Measurements from ENCODE around the gene GREB1. TPM values are rescaled to one million over a fixed set of nuclear protein-coding genes. Genes with fewer than 3 reads are reported as not detected.

GREB1 gene
- total and polyA plus RNA-seq, 2 of the 13 experiments (the other 11 are each of a cell fraction or from before 2014, with no cell fraction given), result 31.3 to 61.2 TPM

DNA sequence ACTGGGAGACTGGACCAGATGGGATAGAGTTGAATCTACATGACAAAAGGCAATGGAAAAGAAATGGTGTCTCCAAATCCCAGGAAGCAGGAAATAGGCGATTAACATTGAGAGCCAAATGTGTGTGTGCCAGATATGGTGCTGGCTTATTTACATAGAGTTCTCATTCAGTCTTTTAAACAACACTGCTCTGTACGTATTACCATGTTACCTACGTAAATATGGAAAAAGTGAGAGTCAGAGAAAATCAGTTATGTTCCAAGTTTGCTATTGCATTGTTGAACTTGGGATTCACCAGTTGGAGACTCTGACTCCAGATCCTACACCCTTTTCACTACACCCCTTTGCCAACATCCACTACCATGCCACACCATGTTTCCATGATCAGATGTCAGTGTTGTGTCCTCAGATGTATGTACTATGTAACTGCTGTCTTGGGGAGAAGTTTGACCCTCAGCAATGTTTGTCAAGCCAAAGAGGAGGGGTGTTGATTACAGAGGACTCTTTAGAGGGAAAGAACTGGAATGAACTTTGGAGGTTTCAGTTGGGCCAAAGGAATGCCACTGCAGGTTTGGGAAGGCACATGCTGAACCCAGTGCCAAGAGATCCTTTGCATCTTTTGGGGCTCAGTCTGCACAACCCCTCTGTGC lies 19.6 kb upstream of the GREB1 start (continued):
- TF ChIP-seq ZMYM4 (CRISPR knock-in tag; IDR thresholded peaks at IDR 0.05), result no peak; the same call in 1 of the 2 replicates
- TF ChIP-seq, protein P1, sequence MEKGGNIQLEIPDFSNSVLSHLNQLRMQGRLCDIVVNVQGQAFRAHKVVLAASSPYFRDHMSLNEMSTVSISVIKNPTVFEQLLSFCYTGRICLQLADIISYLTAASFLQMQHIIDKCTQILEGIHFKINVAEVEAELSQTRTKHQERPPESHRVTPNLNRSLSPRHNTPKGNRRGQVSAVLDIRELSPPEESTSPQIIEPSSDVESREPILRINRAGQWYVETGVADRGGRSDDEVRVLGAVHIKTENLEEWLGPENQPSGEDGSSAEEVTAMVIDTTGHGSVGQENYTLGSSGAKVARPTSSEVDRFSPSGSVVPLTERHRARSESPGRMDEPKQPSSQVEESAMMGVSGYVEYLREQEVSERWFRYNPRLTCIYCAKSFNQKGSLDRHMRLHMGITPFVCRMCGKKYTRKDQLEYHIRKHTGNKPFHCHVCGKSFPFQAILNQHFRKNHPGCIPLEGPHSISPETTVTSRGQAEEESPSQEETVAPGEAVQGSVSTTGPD (CRISPR knock-in tag; IDR thresholded peaks at IDR 0.05), result 0 out of 2 replicates have a peak, but pooled peaks have one; percentile 81
- peak; percentile 50; the same call in 1 of the 2 replicates for TF ChIP-seq REPIN1 (CRISPR knock-in tag; IDR thresholded peaks at IDR 0.05; ENCODE audit: borderline replicate concordance, low read depth)
- TF ChIP-seq, protein P2, sequence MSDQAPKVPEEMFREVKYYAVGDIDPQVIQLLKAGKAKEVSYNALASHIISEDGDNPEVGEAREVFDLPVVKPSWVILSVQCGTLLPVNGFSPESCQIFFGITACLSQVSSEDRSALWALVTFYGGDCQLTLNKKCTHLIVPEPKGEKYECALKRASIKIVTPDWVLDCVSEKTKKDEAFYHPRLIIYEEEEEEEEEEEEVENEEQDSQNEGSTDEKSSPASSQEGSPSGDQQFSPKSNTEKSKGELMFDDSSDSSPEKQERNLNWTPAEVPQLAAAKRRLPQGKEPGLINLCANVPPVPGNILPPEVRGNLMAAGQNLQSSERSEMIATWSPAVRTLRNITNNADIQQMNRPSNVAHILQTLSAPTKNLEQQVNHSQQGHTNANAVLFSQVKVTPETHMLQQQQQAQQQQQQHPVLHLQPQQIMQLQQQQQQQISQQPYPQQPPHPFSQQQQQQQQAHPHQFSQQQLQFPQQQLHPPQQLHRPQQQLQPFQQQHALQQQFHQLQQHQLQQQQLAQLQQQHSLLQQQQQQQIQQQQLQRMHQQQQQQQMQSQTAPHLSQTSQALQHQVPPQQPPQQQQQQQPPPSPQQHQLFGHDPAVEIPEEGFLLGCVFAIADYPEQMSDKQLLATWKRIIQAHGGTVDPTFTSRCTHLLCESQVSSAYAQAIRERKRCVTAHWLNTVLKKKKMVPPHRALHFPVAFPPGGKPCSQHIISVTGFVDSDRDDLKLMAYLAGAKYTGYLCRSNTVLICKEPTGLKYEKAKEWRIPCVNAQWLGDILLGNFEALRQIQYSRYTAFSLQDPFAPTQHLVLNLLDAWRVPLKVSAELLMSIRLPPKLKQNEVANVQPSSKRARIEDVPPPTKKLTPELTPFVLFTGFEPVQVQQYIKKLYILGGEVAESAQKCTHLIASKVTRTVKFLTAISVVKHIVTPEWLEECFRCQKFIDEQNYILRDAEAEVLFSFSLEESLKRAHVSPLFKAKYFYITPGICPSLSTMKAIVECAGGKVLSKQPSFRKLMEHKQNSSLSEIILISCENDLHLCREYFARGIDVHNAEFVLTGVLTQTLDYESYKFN (CRISPR knock-in tag; conservative IDR thresholded peaks at IDR 0.05), result peak; percentile 67
- no peak for TF ChIP-seq LCORL (IDR thresholded peaks at IDR 0.05)
- peak; percentile 66 for TF ChIP-seq LCORL (CRISPR knock-in tag; IDR thresholded peaks at IDR 0.05)
- no peak for TF ChIP-seq DR1 (CRISPR knock-in tag; IDR thresholded peaks at IDR 0.05)
- TF ChIP-seq ADNP (CRISPR knock-in tag; IDR thresholded peaks at IDR 0.05), result 0 out of 2 replicates have a peak, but pooled peaks have one; percentile 18
- TF ChIP-seq ZNF570 (CRISPR knock-in tag; IDR thresholded peaks at IDR 0.05; ENCODE audit: borderline replicate concordance), result no peak
- TF ChIP-seq SOX13 (IDR thresholded peaks at IDR 0.05), result no peak
- 0 out of 4 replicates have a peak, but pooled peaks of 1 of the 2 experiments have one; percentile 9 for TF ChIP-seq SOX13 (CRISPR knock-in tag; conservative IDR thresholded peaks at IDR 0.05 in 1 of 2, IDR thresholded peaks at IDR 0.05 in 1 of 2)
- no peak for TF ChIP-seq KAT8 (CRISPR knock-in tag; IDR thresholded peaks at IDR 0.05)
- no peak for TF ChIP-seq TCF7 (IDR thresholded peaks at IDR 0.05; ENCODE audit: low read depth)
- TF ChIP-seq, protein P3, sequence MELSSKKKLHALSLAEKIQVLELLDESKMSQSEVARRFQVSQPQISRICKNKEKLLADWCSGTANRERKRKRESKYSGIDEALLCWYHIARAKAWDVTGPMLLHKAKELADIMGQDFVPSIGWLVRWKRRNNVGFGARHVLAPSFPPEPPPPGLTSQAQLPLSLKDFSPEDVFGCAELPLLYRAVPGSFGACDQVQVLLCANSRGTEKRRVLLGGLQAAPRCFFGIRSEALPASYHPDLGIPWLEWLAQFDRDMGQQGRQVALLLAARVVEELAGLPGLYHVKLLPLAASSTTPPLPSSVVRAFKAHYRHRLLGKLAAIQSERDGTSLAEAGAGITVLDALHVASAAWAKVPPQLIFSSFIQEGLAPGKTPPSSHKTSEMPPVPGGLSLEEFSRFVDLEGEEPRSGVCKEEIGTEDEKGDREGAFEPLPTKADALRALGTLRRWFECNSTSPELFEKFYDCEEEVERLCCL (CRISPR knock-in tag; IDR thresholded peaks at IDR 0.05; ENCODE audit: borderline replicate concordance), result no peak

Data from HepG2 (cell line).